Coronary artery (tissue), 2 donors: Measurements from ENCODE around the gene CLHC1.
"Not testable (repeated sequence)": the region's sequence is repeated elsewhere in the genome, so short reads cannot be mapped to it uniquely, and the experiment has no call there.

Source experiments
- DNase-seq: peaks from one replicate; pipeline ENCODE4 v3.0.0-alpha.2; 2017; ENCODE audit warnings: low spot score
- H3K27ac ChIP-seq, 2 donors: fragments of 200-600 bp; sonication (generic); one replicate each; pipeline ENCODE4 v1.5.1; 2016 to 2019
- H3K4me3 ChIP-seq: fragments of 200-600 bp; sonication (generic); 2 replicates; pipeline ENCODE4 v1.5.1; 2016; ENCODE audit warnings: mild to moderate bottlenecking, moderate library complexity
- TF ChIP-seq, protein P1 (sequence below): fragments of 200-600 bp; sonication (generic); IDR thresholded peaks from one replicate; pipeline ENCODE4 v1.5.1; 2019; ENCODE audit warnings: antibody characterized with exemption

The CLHC1 gene

DNA sequence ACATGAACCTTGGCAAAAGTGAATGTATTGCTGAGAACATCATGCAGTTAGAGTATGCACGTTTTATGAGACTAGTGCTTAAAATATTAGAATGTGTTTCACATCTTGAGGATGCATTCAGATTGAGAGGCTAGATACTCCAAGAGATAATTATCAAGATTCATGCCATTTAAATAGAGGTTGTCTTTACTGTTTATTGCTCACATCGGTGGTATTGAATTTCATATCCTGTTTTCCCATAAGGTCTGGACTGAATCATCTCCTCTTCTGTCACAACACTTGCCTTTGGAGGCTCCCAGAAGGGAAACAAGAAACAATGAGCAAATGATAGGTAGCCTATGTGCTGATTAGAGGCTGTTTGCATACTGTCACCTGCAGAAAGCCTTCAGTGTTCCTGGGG is 83.8 kb downstream of the CLHC1 start:
- Histone ChIP-seq H3K27ac (no peak overlapping the region), H3K4me3 (no peak overlapping the region)
- TF ChIP-seq, protein P1, sequence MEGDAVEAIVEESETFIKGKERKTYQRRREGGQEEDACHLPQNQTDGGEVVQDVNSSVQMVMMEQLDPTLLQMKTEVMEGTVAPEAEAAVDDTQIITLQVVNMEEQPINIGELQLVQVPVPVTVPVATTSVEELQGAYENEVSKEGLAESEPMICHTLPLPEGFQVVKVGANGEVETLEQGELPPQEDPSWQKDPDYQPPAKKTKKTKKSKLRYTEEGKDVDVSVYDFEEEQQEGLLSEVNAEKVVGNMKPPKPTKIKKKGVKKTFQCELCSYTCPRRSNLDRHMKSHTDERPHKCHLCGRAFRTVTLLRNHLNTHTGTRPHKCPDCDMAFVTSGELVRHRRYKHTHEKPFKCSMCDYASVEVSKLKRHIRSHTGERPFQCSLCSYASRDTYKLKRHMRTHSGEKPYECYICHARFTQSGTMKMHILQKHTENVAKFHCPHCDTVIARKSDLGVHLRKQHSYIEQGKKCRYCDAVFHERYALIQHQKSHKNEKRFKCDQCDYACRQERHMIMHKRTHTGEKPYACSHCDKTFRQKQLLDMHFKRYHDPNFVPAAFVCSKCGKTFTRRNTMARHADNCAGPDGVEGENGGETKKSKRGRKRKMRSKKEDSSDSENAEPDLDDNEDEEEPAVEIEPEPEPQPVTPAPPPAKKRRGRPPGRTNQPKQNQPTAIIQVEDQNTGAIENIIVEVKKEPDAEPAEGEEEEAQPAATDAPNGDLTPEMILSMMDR = no peak
- no peak for DNase-seq

DNA sequence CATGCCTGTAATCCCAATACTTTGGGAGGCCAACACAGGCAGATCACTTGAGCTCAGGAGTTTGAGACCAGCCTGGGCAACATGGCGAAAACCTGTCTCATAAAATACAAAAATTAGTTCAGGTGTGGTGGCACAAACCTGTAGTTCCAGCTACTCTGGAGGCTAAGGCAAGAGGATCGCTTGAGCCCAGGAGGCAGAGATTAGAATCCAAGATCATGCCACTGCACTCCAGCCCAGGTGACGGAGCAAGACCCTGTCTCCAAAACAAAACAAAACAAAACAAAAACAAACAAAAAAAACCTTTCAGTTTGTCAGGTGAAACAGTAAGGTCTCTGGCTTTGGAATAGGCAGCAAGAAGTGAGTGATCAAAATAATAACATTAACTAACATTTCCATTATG is 84.6 kb downstream of the CLHC1 start:
- H3K27ac ChIP-seq = no peak overlapping the region
- TF ChIP-seq, protein P1 = no peak
- DNase-seq = no peak
- H3K4me3 ChIP-seq = no peak overlapping the region

DNA sequence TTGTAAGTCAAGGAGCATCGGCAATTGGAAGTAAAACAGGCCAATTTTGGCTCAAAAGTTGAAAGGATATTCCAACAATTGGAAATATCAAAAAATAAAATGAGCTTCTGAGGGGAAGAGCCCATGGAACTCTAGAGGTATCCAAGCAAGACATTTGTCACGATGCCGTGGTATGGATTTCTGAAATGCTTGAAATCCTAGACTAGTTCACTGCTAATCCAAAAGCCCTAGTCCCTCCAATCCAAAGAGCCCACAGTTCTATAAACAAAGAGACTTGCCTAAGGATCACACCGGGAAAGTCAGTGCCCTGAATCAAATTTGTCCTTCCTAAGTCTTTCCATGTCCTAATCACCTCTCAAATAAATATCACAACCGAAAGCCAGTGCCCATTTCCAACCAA is 85.1 kb downstream of the CLHC1 start:
- no peak overlapping the region for H3K27ac ChIP-seq
- DNase-seq = no peak
- no peak overlapping the region for H3K4me3 ChIP-seq
- TF ChIP-seq, protein P1 = no peak

DNA sequence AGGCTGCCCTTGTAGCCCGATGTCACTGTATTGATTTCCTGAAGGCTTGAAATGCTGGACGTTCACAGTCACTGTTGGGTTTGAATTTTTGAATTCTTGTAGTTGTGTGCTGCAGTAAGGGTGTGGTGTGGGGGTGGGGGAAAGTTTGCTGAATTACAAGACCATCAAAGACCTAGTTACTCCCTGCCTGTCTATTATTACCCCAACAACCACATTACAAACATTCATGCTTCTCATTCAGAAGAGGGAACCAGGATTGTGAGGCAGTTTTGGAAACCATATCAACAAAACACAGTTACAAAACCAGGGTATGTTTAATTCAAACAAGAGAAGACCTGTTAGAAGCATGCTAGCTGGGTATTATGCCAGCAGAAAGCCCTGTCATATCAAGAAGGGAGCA is 85.8 kb downstream of the CLHC1 start:
- Histone ChIP-seq H3K4me3 (no peak overlapping the region), H3K27ac (no peak overlapping the region)
- TF ChIP-seq, protein P1 = no peak
- no peak for DNase-seq

DNA sequence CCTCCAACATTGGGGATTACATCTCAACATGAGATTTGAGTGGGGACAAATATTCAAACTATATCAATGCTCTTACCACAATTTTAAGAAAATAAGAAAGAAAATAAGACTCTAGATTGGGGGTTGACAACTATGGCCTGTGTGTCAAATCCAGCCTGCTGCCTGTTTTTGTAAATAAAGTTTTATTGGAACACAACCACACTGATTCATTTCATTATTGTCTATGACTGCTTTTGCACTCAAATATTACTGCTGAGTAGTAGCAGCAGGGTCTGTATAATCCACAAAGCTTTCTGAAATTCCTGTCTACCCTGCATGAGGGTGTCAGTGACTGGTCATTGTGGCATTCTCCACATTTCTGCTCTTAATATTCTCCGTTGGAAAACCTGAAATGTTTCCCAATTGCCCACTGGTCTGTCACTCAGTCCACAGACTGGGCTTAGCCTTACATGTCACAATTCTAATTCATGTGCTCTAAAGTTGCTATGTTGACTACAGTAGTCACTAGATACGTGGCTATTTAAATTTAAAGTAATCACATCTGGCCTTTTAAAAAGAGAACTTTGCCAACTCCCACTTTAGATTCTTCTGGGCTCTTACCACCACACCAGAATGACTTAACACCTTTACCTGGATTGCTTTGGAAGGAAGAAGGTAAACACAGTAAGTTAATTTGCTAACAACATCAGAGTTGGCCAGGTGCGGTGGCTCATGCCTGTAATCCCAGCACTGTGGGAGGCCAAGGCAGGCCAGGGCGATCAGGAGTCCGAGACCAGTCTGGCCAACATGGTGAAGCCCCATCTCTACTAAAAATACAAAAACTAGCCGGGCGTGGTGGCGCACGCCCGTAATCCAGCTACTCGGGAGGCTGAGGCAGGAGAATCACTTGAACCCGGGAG is 86.9 kb downstream of the CLHC1 start:
- no peak overlapping the region for H3K27ac ChIP-seq
- TF ChIP-seq, protein P1 = no peak
- no peak for DNase-seq

DNA sequence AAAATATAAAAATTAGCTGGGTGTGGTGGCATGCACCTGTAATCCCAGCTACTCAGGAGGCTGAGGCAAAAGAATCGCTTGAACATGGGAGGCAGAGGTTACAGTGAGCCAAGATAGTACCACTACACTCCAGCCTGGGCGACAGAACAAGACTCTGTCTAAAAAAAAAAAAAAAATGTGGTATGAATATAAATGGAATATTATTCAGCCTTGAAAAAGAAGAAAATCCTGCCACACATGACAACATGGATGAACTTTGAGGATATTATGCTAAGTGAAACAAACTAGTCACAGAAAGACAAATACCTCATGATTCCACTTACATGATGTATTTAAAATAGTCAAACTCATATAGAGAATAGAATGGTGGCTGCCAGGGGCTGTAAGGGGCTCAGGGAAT is 88.4 kb downstream of the CLHC1 start:
- H3K27ac ChIP-seq, H3K4me3 ChIP-seq, DNase-seq: not testable (repeated sequence)

More for the DNA sequence above, 86.9 kb downstream of the CLHC1 start:
- H3K4me3 ChIP-seq = no peak overlapping the region

DNA sequence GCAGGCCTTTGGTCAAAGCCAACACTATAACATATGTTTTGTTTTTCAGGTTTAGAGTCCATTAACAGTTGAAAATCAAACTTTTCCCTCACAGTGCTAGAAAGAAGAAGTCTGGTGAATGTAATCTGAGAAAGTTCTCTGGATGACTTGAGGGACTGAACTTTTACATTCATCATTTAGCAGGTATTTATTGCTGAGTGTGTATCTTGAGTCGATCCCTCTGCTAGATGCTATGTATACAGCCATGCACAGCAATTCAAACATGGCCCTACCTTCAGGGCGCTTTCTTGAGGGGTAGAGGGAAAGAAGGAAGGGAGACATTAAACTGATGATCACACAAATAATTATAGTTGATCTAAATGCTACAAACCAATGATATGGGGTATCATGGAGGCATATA is 89.6 kb downstream of the CLHC1 start:
- no peak overlapping the region for H3K27ac ChIP-seq
- DNase-seq = no peak
- H3K4me3 ChIP-seq = no peak overlapping the region
- TF ChIP-seq, protein P1 = no peak
